Esophagus muscularis mucosa (tissue), 4 donors: ENCODE measurements around the gene CDHR3.

Source experiments
- EP300 ChIP-seq: sonication (generic); formaldehyde crosslinking; IDR thresholded peaks from one replicate; pipeline ENCODE4 v1.6.1; 2017; ENCODE audit warnings: antibody characterized with exemption
- POLR2A ChIP-seq: fragments of 450-650 bp; IDR thresholded peaks from one replicate; pipeline ENCODE4 v1.6.1; 2017; ENCODE audit warnings: antibody characterized with exemption, moderate library complexity, mild to moderate bottlenecking, low read depth
- TF ChIP-seq, protein P1 (sequence below), 3 experiments: fragments of 200-600 bp in 2 of 3; fragments of 450-650 bp in 1 of 3; sonication (generic) in 2 of 3; IDR thresholded peaks; one replicate each; pipeline ENCODE4 v1.5.1; 2017 to 2019; ENCODE audit warnings: antibody characterized with exemption in 3 of 3, mild to moderate bottlenecking in 2 of 3, moderate library complexity in 1 of 3

DNA sequence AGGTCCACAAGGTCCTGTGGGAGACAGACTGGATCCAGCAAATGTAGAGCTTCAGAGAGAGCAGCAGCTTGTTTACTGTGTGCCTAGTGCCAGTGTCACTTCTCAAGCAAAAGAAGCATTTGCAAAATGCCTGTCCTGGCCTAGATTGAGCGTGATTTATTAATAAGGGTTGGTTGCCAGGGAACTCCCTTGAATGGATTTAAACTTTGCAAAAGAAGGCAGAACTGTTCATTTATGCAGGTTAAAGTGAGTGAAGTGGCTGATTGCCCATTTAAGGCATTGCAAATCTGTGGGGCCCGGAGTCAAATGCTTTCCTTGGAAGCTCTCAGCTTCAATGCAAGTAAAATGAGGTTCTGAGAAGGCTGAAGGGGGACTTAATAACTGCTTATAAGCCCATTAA, 71.3 kb downstream of the CDHR3 start:
- TF ChIP-seq, protein P1, sequence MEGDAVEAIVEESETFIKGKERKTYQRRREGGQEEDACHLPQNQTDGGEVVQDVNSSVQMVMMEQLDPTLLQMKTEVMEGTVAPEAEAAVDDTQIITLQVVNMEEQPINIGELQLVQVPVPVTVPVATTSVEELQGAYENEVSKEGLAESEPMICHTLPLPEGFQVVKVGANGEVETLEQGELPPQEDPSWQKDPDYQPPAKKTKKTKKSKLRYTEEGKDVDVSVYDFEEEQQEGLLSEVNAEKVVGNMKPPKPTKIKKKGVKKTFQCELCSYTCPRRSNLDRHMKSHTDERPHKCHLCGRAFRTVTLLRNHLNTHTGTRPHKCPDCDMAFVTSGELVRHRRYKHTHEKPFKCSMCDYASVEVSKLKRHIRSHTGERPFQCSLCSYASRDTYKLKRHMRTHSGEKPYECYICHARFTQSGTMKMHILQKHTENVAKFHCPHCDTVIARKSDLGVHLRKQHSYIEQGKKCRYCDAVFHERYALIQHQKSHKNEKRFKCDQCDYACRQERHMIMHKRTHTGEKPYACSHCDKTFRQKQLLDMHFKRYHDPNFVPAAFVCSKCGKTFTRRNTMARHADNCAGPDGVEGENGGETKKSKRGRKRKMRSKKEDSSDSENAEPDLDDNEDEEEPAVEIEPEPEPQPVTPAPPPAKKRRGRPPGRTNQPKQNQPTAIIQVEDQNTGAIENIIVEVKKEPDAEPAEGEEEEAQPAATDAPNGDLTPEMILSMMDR (IDR thresholded peaks at IDR 0.05): no peak
- no peak for TF ChIP-seq POLR2A
- TF ChIP-seq EP300: no peak
